ENCODE results near the gene EVL. TPM values are rescaled to one million over a fixed set of nuclear protein-coding genes. Genes with fewer than 3 reads are reported as not detected.
A peak's percentile ranks its signal among the peaks of the same experiment; 100 is the strongest.

The EVL gene
- total and polyA plus RNA-seq, 10 of the 15 experiments (the other 5 are each of a cell fraction or from before 2014, with no cell fraction given), result 11.9 to 341 (median 89.8) TPM

- peaks cover 1 to 7% of the 10 kb centered on the region in 2 experiments; a peak in 3 of 4 replicates for H3K36me3 ChIP-seq (ENCODE audit: control insufficient read depth in 2 of 2, insufficient read depth in 2 of 2, low read length in 1 of 2)
- ChIA-PET RAD21 (ENCODE audit: unreplicated experiment) (interaction anchor here (0.7 to 5.7 kb wide), 15 partner anchors 8 to 120 kb away, joined by 3 to 65 read pairs (median 12); partner anchors contain the start of gene EVL), CTCF (interaction anchor here (0.8 to 12.8 kb wide), 17 partner anchors 9 to 120 kb away, joined by 3 to 156 read pairs (median 15); no protein-coding TSS in a partner anchor), POLR2A (interaction anchor here (0.6 to 7.0 kb wide), 6 partner anchors 9 to 141 kb away, joined by 3 to 51 read pairs (median 10); partner anchors contain the start of gene EVL), SMC1A (ENCODE audit: uncharacterized antibody, unreplicated experiment) (interaction anchor here (0.7 to 8.7 kb wide), 20 partner anchors 11 to 187 kb away, joined by 3 to 96 read pairs (median 5); no protein-coding TSS in a partner anchor)
- peaks cover 86% of the 10 kb centered on the region for H3K79me2 ChIP-seq (ENCODE audit: control insufficient read depth, insufficient read depth, low read length)
- peaks cover 69% of the 10 kb centered on the region for H3K4me1 ChIP-seq (ENCODE audit: control insufficient read depth, insufficient read depth, low read length)
- WGBS (ENCODE audit: insufficient coverage, insufficient replicate concordance, low lambda C conversion rate, missing lambda C conversion rate), result 2% methylated on average over 14 of the region's 14 CpGs
- peak overlapping the region; percentile 64 for H3K9ac ChIP-seq (ENCODE audit: control insufficient read depth, insufficient read depth, low read length)
- DNase-seq (ENCODE audit: low read depth, low spot score), result no peak
- no peaks in the 10 kb centered on the region for H3K27me3 ChIP-seq (replicated peaks in 1 of 2; ENCODE audit: control insufficient read depth in 2 of 2, insufficient read depth in 2 of 2, low read length in 1 of 2)
- peak; percentile 38 for FAIRE-seq
- H3K4me2 ChIP-seq (ENCODE audit: control insufficient read depth, insufficient read depth), result peak overlapping the region; percentile 86
- in situ Hi-C loops (cut with MboI), result no loop called here
- 0 out of 2 replicates have a peak, but pooled peaks cover 4% of the 10 kb centered on the region for H4K20me1 ChIP-seq (ENCODE audit: control insufficient read depth, insufficient read depth)
- peak overlapping the region; percentile 73 for H3K27ac ChIP-seq (ENCODE audit: control insufficient read depth, insufficient read depth)
- intact Hi-C loops (cut with micrococcal nuclease; ENCODE audit: unreplicated experiment), result loop anchor here (1.0 to 2.0 kb wide), 2 partner anchors 35 to 120 kb away; no protein-coding TSS in a partner anchor
- H3K4me3 ChIP-seq, result peak overlapping the region; percentile 68
- BruUV-seq (replicated peaks), result no TSS peak
- ATAC-seq, result peak; percentile 47
- no peaks in the 10 kb centered on the region for H3K9me3 ChIP-seq (replicated peaks; ENCODE audit: control insufficient read depth, insufficient read depth, low read length)
- peak overlapping the region; percentile 59 for H2AFZ ChIP-seq (ENCODE audit: control insufficient read depth, low read depth, low read length)
- TF ChIP-seq RAD51 (IDR thresholded peaks at IDR 0.05) (no peak), RB1 (IDR thresholded peaks at IDR 0.05; ENCODE audit: borderline replicate concordance) (peak; percentile 73; the same call in 1 of the 2 replicates), ZNF592 (IDR thresholded peaks at IDR 0.05) (0 out of 2 replicates have a peak, but pooled peaks have one; percentile 67), SMC3 (IDR thresholded peaks at IDR 0.05; ENCODE audit: borderline replicate concordance, low read length) (peak; percentile 66), KDM1A (IDR thresholded peaks at IDR 0.05; ENCODE audit: borderline replicate concordance) (no peak), CREM (IDR thresholded peaks at IDR 0.05; ENCODE audit: low read depth) (no peak), CUX1 (IDR thresholded peaks at IDR 0.05; ENCODE audit: insufficient replicate concordance, low read depth, low read length) (no peak), TARDBP (IDR thresholded peaks at IDR 0.05; ENCODE audit: borderline replicate concordance) (no peak), ZBTB4 (CRISPR knock-in tag; IDR thresholded peaks at IDR 0.05) (no peak), HDAC2 (IDR thresholded peaks at IDR 0.05) (no peak), ATF7 (IDR thresholded peaks at IDR 0.05; ENCODE audit: low read depth) (peak; percentile 62)
Observed at GRCh38 chr14:100072783-100073346, 7.6 kb downstream of the EVL start.

Data from GM12878 (cell line).